Measurements from ENCODE around the gene EXTL2. TPM values are rescaled to one million over a fixed set of nuclear protein-coding genes. Genes with fewer than 3 reads are reported as not detected.

The EXTL2 gene
- total RNA-seq, 1 experiment from 2014 or later: 21.1 TPM

DNA sequence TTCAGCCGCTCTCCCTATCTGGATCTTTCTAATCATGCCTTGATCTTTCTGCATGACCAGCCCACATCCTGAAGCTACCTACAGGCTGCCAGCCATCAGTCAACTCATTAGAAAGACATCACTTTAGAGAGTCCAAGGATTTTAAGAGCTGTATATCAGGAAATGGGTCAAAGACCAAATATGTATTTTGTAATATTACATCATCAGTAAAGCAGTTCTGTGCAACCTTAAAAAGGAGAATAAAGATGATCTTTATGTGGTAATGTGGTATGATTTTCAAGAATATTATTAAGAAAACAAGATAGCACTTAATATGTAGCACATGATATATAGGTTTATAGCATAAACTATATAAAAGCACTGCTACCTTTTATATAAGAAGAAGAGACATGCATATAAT is 48.9 kb upstream of the EXTL2 start:
- Histone ChIP-seq H3K4me1 (ENCODE audit: control insufficient read depth in 1 of 2, insufficient read depth in 2 of 2, low read length in 2 of 2) (no peaks in the 10 kb centered on the region), H3K27ac (ENCODE audit: low read depth, low read length) (no peak overlapping the region), H3K79me2 (ENCODE audit: insufficient read depth, low read length) (no peaks in the 10 kb centered on the region), H3K4me3 (replicated peaks in 1 of 2; ENCODE audit: low read depth in 1 of 2, low read length in 2 of 2) (no peak overlapping the region), H4K20me1 (ENCODE audit: insufficient read depth) (no peaks in the 10 kb centered on the region), H3K9ac (ENCODE audit: low read length) (no peak overlapping the region), H2AFZ (ENCODE audit: low read depth, low read length, poor library complexity, severe bottlenecking) (no peak overlapping the region), H3K27me3 (ENCODE audit: insufficient read depth, low read length) (no peaks in the 10 kb centered on the region), H3K4me2 (ENCODE audit: low read length) (no peak overlapping the region), H3K36me3 (ENCODE audit: control insufficient read depth in 1 of 2, insufficient read depth in 2 of 2, low read length in 2 of 2) (peaks cover 0 to 2% of the 10 kb centered on the region in 2 experiments; a peak in 1 of 4 replicates), H3K9me3 (ENCODE audit: control insufficient read depth in 1 of 2, insufficient read depth in 1 of 2, low read depth in 1 of 2, low read length in 2 of 2) (no peaks in the 10 kb centered on the region), H3K9me2 (ENCODE audit: insufficient read depth) (no peaks in the 10 kb centered on the region)
- ATAC-seq (no peak), DNase-seq (ENCODE audit: low read depth, low spot score) (no peak)
- intact Hi-C loops (cut with micrococcal nuclease): no loop called here
- CTCF ChIA-PET: no interaction called here
- POLR2A ChIA-PET: no interaction called here
- RAD21 ChIA-PET (ENCODE audit: low non-redundant PET in 1 of 2, low total read pairs in 2 of 2, uncharacterized antibody in 2 of 2, unreplicated experiment in 2 of 2): no interaction called here
- TF ChIP-seq, protein P1, sequence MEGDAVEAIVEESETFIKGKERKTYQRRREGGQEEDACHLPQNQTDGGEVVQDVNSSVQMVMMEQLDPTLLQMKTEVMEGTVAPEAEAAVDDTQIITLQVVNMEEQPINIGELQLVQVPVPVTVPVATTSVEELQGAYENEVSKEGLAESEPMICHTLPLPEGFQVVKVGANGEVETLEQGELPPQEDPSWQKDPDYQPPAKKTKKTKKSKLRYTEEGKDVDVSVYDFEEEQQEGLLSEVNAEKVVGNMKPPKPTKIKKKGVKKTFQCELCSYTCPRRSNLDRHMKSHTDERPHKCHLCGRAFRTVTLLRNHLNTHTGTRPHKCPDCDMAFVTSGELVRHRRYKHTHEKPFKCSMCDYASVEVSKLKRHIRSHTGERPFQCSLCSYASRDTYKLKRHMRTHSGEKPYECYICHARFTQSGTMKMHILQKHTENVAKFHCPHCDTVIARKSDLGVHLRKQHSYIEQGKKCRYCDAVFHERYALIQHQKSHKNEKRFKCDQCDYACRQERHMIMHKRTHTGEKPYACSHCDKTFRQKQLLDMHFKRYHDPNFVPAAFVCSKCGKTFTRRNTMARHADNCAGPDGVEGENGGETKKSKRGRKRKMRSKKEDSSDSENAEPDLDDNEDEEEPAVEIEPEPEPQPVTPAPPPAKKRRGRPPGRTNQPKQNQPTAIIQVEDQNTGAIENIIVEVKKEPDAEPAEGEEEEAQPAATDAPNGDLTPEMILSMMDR (IDR thresholded peaks at IDR 0.05 in 2 of 3, conservative IDR thresholded peaks at IDR 0.05 in 1 of 3; ENCODE audit: borderline replicate concordance in 1 of 3, insufficient read depth in 1 of 3, low read depth in 2 of 3, low read length in 2 of 3): no peak
- TF ChIP-seq EZH2 (IDR thresholded peaks at IDR 0.05) (no peak), RAD21 (IDR thresholded peaks at IDR 0.05; ENCODE audit: low read depth) (no peak), POLR2A (IDR thresholded peaks at IDR 0.05; ENCODE audit: borderline replicate concordance, extremely low read depth, insufficient read depth, insufficient read length) (no peak), EGR1 (IDR thresholded peaks at IDR 0.05; ENCODE audit: low read depth) (no peak), POLR2AphosphoS5 (IDR thresholded peaks at IDR 0.05; ENCODE audit: low read depth, low read length) (no peak), JUND (IDR thresholded peaks at IDR 0.05) (no peak), EZH2phosphoT487 (IDR thresholded peaks at IDR 0.05; ENCODE audit: borderline replicate concordance) (no peak), FOSL1 (IDR thresholded peaks at IDR 0.05; ENCODE audit: low read depth) (no peak)
- TF ChIP-seq, protein P2, sequence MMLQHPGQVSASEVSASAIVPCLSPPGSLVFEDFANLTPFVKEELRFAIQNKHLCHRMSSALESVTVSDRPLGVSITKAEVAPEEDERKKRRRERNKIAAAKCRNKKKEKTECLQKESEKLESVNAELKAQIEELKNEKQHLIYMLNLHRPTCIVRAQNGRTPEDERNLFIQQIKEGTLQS (IDR thresholded peaks at IDR 0.05): no peak
- TF ChIP-seq, protein P3, sequence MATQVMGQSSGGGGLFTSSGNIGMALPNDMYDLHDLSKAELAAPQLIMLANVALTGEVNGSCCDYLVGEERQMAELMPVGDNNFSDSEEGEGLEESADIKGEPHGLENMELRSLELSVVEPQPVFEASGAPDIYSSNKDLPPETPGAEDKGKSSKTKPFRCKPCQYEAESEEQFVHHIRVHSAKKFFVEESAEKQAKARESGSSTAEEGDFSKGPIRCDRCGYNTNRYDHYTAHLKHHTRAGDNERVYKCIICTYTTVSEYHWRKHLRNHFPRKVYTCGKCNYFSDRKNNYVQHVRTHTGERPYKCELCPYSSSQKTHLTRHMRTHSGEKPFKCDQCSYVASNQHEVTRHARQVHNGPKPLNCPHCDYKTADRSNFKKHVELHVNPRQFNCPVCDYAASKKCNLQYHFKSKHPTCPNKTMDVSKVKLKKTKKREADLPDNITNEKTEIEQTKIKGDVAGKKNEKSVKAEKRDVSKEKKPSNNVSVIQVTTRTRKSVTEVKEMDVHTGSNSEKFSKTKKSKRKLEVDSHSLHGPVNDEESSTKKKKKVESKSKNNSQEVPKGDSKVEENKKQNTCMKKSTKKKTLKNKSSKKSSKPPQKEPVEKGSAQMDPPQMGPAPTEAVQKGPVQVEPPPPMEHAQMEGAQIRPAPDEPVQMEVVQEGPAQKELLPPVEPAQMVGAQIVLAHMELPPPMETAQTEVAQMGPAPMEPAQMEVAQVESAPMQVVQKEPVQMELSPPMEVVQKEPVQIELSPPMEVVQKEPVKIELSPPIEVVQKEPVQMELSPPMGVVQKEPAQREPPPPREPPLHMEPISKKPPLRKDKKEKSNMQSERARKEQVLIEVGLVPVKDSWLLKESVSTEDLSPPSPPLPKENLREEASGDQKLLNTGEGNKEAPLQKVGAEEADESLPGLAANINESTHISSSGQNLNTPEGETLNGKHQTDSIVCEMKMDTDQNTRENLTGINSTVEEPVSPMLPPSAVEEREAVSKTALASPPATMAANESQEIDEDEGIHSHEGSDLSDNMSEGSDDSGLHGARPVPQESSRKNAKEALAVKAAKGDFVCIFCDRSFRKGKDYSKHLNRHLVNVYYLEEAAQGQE (IDR thresholded peaks at IDR 0.05; ENCODE audit: low read depth): no peak
- no TSS peak for BruUV-seq (replicated peaks)
